ENCODE measurements around the gene ARHGAP1.
A peak's percentile ranks its signal among the peaks of the same experiment; 100 is the strongest.

Gene ARHGAP1

GRCh38 chr11:46680815-46681214 lies 19.6 kb downstream of the ARHGAP1 start:
- TF ChIP-seq ZFX (IDR thresholded peaks at IDR 0.05; ENCODE audit: borderline replicate concordance), result no peak
- TF ChIP-seq CTCF (IDR thresholded peaks at IDR 0.05), result no peak
- no peak overlapping the region for H3K27ac ChIP-seq

- no peak overlapping the region for H3K27ac ChIP-seq
- no peak for TF ChIP-seq ZFX (IDR thresholded peaks at IDR 0.05; ENCODE audit: borderline replicate concordance)
- no peak for TF ChIP-seq CTCF (IDR thresholded peaks at IDR 0.05)
Measured at GRCh38 chr11:46680164-46680760, 20.2 kb downstream of the ARHGAP1 start.

GRCh38 chr11:46679241-46680163 lies 20.9 kb downstream of the ARHGAP1 start:
- TF ChIP-seq ZFX (IDR thresholded peaks at IDR 0.05; ENCODE audit: borderline replicate concordance) (no peak), CTCF (IDR thresholded peaks at IDR 0.05) (no peak)
- H3K27ac ChIP-seq, result no peak overlapping the region

GRCh38 chr11:46678741-46679130 lies 21.7 kb downstream of the ARHGAP1 start:
- TF ChIP-seq CTCF (IDR thresholded peaks at IDR 0.05), result no peak
- no peak for TF ChIP-seq ZFX (IDR thresholded peaks at IDR 0.05; ENCODE audit: borderline replicate concordance)
- H3K27ac ChIP-seq, result no peak overlapping the region

GRCh38 chr11:46677991-46678740 lies 22.3 kb downstream of the ARHGAP1 start:
- H3K27ac ChIP-seq, result no peak overlapping the region
- no peak for TF ChIP-seq CTCF (IDR thresholded peaks at IDR 0.05)
- no peak for TF ChIP-seq ZFX (IDR thresholded peaks at IDR 0.05; ENCODE audit: borderline replicate concordance)

- peak overlapping the region; percentile 83; the same call in 1 of the 2 replicates for H3K27ac ChIP-seq
- TF ChIP-seq CTCF (IDR thresholded peaks at IDR 0.05) (no peak), ZFX (IDR thresholded peaks at IDR 0.05; ENCODE audit: borderline replicate concordance) (no peak)
Measured at GRCh38 chr11:46677169-46677568, 23.2 kb downstream of the ARHGAP1 start.
